Stimulated activated CD4-positive, alpha-beta T cell treated with anti-CD3 and anti-CD28 coated beads, TNF-alpha, amount 100 ng/mL, for 48 hours (primary cell): ENCODE results near the gene CASP8AP2.
"Not testable (repeated sequence)": the region's sequence is repeated elsewhere in the genome, so short reads cannot be mapped to it uniquely, and the experiment has no call there.

Source experiments
- DNase-seq, 3 donors: peaks; one replicate each; pipeline ENCODE4 v3.0.0-alpha.2; 2020; ENCODE audit warnings: low read depth in 3 of 3

The CASP8AP2 gene

DNA sequence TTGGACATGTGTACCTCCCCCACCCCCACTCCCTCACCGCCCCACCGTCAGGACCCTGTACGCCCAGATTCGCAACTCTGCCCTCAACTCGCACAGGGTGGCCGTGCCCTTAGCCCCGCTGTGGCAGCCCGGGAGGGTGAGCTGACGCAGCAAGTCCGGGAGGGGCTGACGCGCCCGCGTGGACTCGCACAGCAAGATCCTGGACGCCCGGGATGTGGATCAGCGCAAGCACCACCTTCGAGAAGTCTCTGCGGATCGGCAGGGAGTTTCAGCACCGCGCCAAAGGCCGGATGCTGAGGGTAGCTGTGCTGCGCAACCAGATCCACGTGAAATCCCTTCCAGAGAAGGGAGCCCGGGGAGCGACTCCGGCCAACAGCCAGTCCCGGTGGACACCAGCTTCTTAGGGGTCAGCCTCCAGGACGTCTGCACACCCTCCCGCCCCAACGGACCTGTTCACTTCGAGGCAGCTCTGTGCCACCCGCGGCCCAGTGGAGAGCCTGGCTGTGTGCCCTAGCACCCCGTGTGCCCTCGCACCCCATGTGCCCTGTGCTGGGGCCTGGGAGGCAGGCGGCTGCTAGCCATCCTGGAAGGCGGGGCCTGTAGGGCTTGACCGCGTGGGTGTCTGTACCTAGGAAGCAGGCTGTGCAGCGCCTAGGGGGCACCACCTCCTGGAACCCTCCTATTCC lies 57.9 kb downstream of the CASP8AP2 start:
- no peak for DNase-seq

DNA sequence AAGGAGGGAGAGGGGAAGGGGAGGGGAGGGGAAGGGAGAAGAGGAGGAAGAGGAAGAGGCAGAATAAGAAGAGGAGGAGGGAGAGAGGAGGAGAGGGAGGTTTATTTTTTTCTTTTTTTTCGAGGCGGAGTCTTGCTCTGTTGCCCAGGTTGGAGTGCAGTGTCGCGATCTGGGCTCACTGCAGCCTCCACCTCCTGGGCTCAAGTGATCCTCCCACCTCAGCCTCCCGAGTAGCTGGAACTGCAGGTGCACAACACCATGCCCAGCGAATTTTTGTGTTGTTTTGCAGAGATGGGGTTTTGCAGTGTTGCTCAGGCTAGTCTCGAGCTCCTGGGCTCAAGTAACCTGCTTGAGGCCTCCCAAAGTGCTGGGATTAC lies 58.4 kb downstream of the CASP8AP2 start:
- no peak for DNase-seq

DNA sequence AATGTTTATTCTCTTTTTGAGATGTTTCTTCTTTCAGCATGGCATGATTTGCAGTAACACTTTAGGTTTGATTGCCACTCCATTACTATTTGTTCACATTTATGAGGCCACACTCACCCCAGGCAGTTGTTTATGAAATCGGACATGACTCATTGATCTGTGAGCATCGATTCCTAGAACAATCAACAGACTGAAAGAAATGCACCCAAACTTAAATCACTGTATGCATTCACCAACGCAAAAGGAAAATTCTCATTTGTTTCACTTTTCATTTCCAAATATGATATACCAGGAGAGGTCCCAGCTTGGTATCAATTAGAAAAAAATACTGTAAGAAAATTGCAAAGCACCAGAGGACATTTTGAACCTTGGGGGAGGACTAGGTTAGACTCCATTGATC lies 59.2 kb downstream of the CASP8AP2 start:
- DNase-seq, result no peak

DNA sequence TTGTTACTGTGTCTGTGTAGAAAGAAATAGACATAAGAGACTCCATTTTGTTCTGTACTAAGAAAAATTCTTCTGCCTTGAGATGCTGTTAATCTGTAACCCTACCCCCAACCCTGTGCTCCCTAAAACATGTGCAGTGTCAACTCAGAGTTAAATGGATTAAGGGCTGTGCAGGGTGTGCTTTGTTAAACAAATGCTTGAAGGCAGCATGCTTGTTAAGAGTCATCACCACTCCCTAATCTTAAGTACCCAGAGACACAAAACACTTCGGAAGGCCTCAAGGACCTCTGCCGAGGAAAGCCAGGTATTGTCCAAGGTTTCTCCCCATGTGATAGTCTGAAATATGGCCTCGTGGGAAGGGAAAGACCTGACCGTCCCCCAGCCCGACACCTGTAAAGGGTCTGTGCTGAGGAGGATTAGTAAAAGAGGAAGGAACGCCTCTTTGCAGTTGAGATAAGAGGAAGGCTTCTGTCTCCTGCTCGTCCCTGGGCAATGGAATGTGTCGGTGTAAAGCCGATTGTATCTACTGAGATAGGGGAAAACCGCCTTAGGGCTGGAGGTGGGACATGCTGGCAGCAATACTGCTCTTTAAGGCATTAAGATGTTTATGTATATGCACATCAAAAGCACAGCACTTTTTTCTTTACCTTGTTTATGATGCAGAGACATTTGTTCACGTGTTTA lies 61.3 kb downstream of the CASP8AP2 start:
- DNase-seq, result not testable (repeated sequence)

GRCh38 chr6:89892577-89892976 lies 62.9 kb downstream of the CASP8AP2 start:
- DNase-seq, result not testable (repeated sequence)

- no peak for DNase-seq
Measured at GRCh38 chr6:89894169-89894568, 64.5 kb downstream of the CASP8AP2 start, which contains the start of gene GJA10. Gene GJA10, plus strand, starts transcription at chr6:89894469. Its CDS starts 0 bp downstream, at chr6:89894469.

GRCh38 chr6:89895276-89895874 lies 65.7 kb downstream of the CASP8AP2 start:
- DNase-seq, result no peak

- DNase-seq, result not testable (repeated sequence)
Measured at GRCh38 chr6:89910001-89910901, 80.6 kb downstream of the CASP8AP2 start.

GRCh38 chr6:89910902-89911240 lies 81.2 kb downstream of the CASP8AP2 start:
- no peak for DNase-seq

- DNase-seq, result no peak
Measured at GRCh38 chr6:89916136-89916920, 86.6 kb downstream of the CASP8AP2 start.

DNA sequence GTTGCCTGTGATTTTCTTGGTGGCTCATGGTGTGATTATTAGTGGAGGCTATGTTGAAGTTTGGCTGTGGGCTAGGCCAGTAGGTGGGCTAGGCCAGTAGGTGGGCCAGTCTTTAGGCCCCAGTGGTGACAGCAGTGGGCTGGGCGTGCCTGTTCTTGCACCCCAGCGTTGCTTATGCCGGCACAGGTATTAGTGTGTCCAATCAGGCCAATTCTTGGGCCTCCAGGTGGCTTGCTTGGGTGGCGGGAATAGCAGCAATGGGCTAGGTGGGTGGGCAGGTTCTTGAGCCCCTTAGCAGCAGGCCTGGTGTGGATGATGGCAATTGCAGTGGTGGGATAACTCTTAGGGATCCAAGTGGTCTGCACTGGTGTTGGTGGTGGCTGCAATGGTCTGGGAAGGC lies 87.5 kb downstream of the CASP8AP2 start:
- no peak for DNase-seq

DNA sequence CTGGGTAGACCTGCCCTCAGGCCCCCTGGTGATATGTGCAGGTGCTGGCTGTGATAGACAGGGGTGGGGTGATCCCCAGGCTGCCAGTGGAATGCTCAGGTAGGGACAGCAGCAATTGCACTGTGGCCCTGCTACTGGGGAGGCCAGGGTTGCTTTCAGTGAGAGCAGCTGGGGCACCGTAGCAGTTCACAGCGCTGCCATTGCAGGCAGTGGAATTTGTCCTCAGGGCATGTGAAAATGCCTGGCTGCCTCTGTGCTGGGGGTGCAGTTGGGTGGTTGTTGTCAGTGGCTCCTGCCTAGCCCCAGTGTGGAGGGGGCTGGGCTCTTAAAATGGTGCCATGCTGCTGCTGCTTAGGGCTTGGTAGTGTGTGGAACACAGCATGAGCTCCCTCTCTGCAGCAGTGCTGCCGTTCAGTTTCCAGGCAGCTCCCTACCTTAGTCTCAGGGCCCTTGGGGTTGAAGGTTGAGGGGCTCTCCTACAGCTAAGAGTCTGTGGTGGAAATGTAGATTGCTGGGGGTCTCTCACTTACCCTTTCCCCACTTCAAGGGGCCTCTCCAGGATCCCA lies 88.2 kb downstream of the CASP8AP2 start:
- no peak for DNase-seq
